HG03097 (cell line): ENCODE data around the gene GREB1.

Experiments used
- ATAC-seq: cut with Tn5 transposase; IDR thresholded peaks from one replicate; pipeline ENCODE4 v1.9.1; 2021; ENCODE audit not compliant: unreplicated experiment, low FRiP score

GREB1 gene

GRCh38 chr2:11507517-11507916, 26.3 kb upstream of the GREB1 start:
- ATAC-seq = no peak

- ATAC-seq = no peak
Observed at GRCh38 chr2:11508279-11508678, 25.6 kb upstream of the GREB1 start.

- no peak for ATAC-seq
Observed at GRCh38 chr2:11509657-11510360, 24.0 kb upstream of the GREB1 start.

- no peak for ATAC-seq
Observed at GRCh38 chr2:11512431-11512830, 21.4 kb upstream of the GREB1 start.

GRCh38 chr2:11513319-11513718, 20.5 kb upstream of the GREB1 start:
- no peak for ATAC-seq

- ATAC-seq = no peak
Observed at GRCh38 chr2:11514081-11514730, 19.6 kb upstream of the GREB1 start.

GRCh38 chr2:11514904-11515303, 18.9 kb upstream of the GREB1 start:
- ATAC-seq = no peak

GRCh38 chr2:11515490-11515981, 18.3 kb upstream of the GREB1 start:
- ATAC-seq = no peak

GRCh38 chr2:11516984-11517648, 16.7 kb upstream of the GREB1 start:
- ATAC-seq = no peak

GRCh38 chr2:11517906-11518305, 15.9 kb upstream of the GREB1 start:
- no peak for ATAC-seq

GRCh38 chr2:11520092-11520693, 13.7 kb upstream of the GREB1 start:
- no peak for ATAC-seq

- no peak for ATAC-seq
Observed at GRCh38 chr2:11521775-11522174, 12.1 kb upstream of the GREB1 start.

GRCh38 chr2:11524470-11524869, 9.4 kb upstream of the GREB1 start:
- no peak for ATAC-seq

GRCh38 chr2:11525762-11526161, 8.1 kb upstream of the GREB1 start:
- ATAC-seq = no peak

- ATAC-seq = no peak
Observed at GRCh38 chr2:11527001-11527400, 6.8 kb upstream of the GREB1 start.

GRCh38 chr2:11528228-11528627, 5.6 kb upstream of the GREB1 start:
- ATAC-seq = no peak

- no peak for ATAC-seq
Observed at GRCh38 chr2:11530864-11531465, 2.9 kb upstream of the GREB1 start.

GRCh38 chr2:11532416-11533055, 1.3 kb upstream of the GREB1 start:
- ATAC-seq = no peak

GRCh38 chr2:11534071-11534745, 363 bp downstream of the GREB1 start:
- no peak for ATAC-seq
